HEK293T (cell line): Measurements from ENCODE around the gene NFAM1.

Experiments
- ARNT ChIP-seq: fragments of 450-650 bp; IDR thresholded peaks from 2 replicates; pipeline ENCODE4 v1.6.1; 2017; ENCODE audit warnings: mild to moderate bottlenecking
- BHLHE40 ChIP-seq: fragments of 450-650 bp; IDR thresholded peaks from 2 replicates; pipeline ENCODE4 v1.6.1; 2016; ENCODE audit warnings: mild to moderate bottlenecking, moderate library complexity, borderline replicate concordance
- ELF4 ChIP-seq: fragments of 450-650 bp; IDR thresholded peaks from 2 replicates; pipeline ENCODE4 v1.6.1; 2017; ENCODE audit warnings: antibody characterized with exemption
- FOXA1 ChIP-seq: fragments of 450-650 bp; IDR thresholded peaks from 2 replicates; pipeline ENCODE4 v1.6.1; 2016; ENCODE audit warnings: mild to moderate bottlenecking
- FOXK2 ChIP-seq: fragments of 450-650 bp; IDR thresholded peaks from 2 replicates; pipeline ENCODE4 v1.6.1; 2016; ENCODE audit warnings: mild to moderate bottlenecking
- FOXM1 ChIP-seq: fragments of 450-650 bp; IDR thresholded peaks from 2 replicates; pipeline ENCODE4 v1.6.1; 2017; ENCODE audit warnings: mild to moderate bottlenecking, borderline replicate concordance
- L3MBTL2 ChIP-seq: fragments of 450-650 bp; conservative IDR thresholded peaks from 2 replicates; pipeline ENCODE4 v1.6.1; 2016; ENCODE audit warnings: mild to moderate bottlenecking
- SP1 ChIP-seq: fragments of 450-650 bp; IDR thresholded peaks from 2 replicates; pipeline ENCODE4 v1.6.1; 2017
- SUZ12 ChIP-seq: fragments of 450-650 bp; IDR thresholded peaks from 2 replicates; pipeline ENCODE4 v1.6.1; 2016; ENCODE audit warnings: mild to moderate bottlenecking

GRCh38 chr22:42383851-42384417 lies 48.3 kb downstream of the NFAM1 start:
- TF ChIP-seq ARNT (no peak), SUZ12 (no peak), FOXA1 (no peak), SP1 (no peak), FOXM1 (no peak), L3MBTL2 (no peak), FOXK2 (no peak), ELF4 (no peak), BHLHE40 (no peak)
